Uterus (tissue), 2 donors: ENCODE measurements around the gene HARBI1.

Source experiments
- CTCF ChIP-seq, 4 experiments: fragments of 200-600 bp in 2 of 4; fragments of 450-650 bp in 2 of 4; sonication (generic) in 2 of 4; IDR thresholded peaks; one replicate each; pipeline ENCODE4 v1.5.1; 2016 to 2019; ENCODE audit warnings: antibody characterized with exemption in 4 of 4, mild to moderate bottlenecking in 2 of 4, moderate library complexity in 1 of 4
- POLR2A ChIP-seq, 2 donors: fragments of 450-650 bp; IDR thresholded peaks; one replicate each; pipeline ENCODE4 v1.6.1; 2016; ENCODE audit warnings: antibody characterized with exemption in 2 of 2, mild to moderate bottlenecking in 1 of 2, moderate library complexity in 1 of 2

GRCh38 chr11:46582588-46582987 lies 34.4 kb downstream of the HARBI1 start:
- TF ChIP-seq POLR2A (IDR thresholded peaks at IDR 0.05) (no peak), CTCF (IDR thresholded peaks at IDR 0.05) (no peak)
